NB4 (cell line): ENCODE results near the gene HELLS.

ENCODE experiments used
- MYC ChIP-seq: IDR thresholded peaks from 2 replicates; pipeline ENCODE4 v1.6.1; 2011; ENCODE audit warnings: low read depth, low read length
- POLR2A ChIP-seq: IDR thresholded peaks from 2 replicates; pipeline ENCODE4 v1.6.1; 2011; ENCODE audit warnings: mild to moderate bottlenecking; ENCODE audit not compliant: insufficient read length; ENCODE audit errors: extremely low read depth
- TF ChIP-seq, protein P1 (sequence below): IDR thresholded peaks from one replicate; pipeline ENCODE4 v1.5.1; 2012; ENCODE audit warnings: low read depth, low read length

DNA sequence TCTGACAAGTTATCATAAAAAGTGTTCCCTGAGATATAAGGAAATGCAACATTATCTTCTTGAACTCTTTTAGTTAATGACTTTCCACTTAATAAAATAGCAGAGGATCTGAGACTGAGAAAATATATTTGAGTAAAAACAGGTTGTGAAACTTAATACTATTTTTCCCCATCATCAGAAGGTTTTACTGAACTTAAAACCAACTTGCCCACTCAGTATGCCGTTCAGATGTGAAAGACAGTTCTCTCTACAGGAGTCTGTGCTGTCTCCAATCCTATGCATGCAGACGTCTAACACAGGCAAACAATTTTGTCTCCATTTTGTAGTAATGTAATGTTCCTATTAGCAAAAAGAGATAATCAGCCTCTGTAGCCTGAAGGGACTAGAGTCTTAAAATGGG is 99.7 kb downstream of the HELLS start:
- TF ChIP-seq POLR2A (no peak), MYC (no peak)
- TF ChIP-seq, protein P1, sequence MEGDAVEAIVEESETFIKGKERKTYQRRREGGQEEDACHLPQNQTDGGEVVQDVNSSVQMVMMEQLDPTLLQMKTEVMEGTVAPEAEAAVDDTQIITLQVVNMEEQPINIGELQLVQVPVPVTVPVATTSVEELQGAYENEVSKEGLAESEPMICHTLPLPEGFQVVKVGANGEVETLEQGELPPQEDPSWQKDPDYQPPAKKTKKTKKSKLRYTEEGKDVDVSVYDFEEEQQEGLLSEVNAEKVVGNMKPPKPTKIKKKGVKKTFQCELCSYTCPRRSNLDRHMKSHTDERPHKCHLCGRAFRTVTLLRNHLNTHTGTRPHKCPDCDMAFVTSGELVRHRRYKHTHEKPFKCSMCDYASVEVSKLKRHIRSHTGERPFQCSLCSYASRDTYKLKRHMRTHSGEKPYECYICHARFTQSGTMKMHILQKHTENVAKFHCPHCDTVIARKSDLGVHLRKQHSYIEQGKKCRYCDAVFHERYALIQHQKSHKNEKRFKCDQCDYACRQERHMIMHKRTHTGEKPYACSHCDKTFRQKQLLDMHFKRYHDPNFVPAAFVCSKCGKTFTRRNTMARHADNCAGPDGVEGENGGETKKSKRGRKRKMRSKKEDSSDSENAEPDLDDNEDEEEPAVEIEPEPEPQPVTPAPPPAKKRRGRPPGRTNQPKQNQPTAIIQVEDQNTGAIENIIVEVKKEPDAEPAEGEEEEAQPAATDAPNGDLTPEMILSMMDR, result no peak
